ENCODE data around the gene POGLUT3.

- TF ChIP-seq POLR2A (IDR thresholded peaks at IDR 0.05; ENCODE audit: low read depth, low read length), result no peak
- TF ChIP-seq CTCF (conservative IDR thresholded peaks at IDR 0.05; ENCODE audit: low read depth, low read length), result no peak
- no peak for TF ChIP-seq MXI1 (IDR thresholded peaks at IDR 0.05; ENCODE audit: borderline replicate concordance, low read depth, low read length)
- TF ChIP-seq NFE2L2 (IDR thresholded peaks at IDR 0.05; ENCODE audit: low read depth, low read length), result no peak
- no peak for TF ChIP-seq USF2 (IDR thresholded peaks at IDR 0.05; ENCODE audit: low read depth, low read length)
These were observed 23.3 kb downstream of the POGLUT3 start for GRCh38 chr11:108474664-108475463.

All from IMR-90 (cell line).